K562 (cell line): Measurements from ENCODE around the gene ZDHHC8. TPM values are rescaled to one million over a fixed set of nuclear protein-coding genes. Genes with fewer than 3 reads are reported as not detected.

Experiments
- ATF7 ChIP-seq: fragments of 450-650 bp; IDR thresholded peaks from 2 replicates; pipeline ENCODE4 v1.7.1; 2014; ENCODE audit warnings: mild to moderate bottlenecking, moderate library complexity
- CHD7 ChIP-seq: fragments of 200-600 bp; sonication (generic); IDR thresholded peaks from one replicate; pipeline ENCODE4 v1.6.1; 2012; ENCODE audit warnings: mild to moderate bottlenecking, low read depth, low read length, inconsistent platforms
- NR2F6 ChIP-seq: fragments of 450-650 bp; formaldehyde crosslinking; IDR thresholded peaks from 2 replicates; pipeline ENCODE4 v1.4.0; 2020; ENCODE audit warnings: mild to moderate bottlenecking
- PML ChIP-seq: IDR thresholded peaks from 2 replicates; pipeline ENCODE4 v1.6.1; 2012; ENCODE audit warnings: low read length, inconsistent platforms
- SIN3B ChIP-seq: fragments of 450-650 bp; IDR thresholded peaks from 2 replicates; pipeline ENCODE4 v1.6.1; 2017; ENCODE audit warnings: low read depth, mild to moderate bottlenecking, moderate library complexity
- SUPT5H ChIP-seq: fragments of 450-650 bp; IDR thresholded peaks from 2 replicates; pipeline ENCODE4 v1.6.1; 2016
- TCF7 ChIP-seq: sonication (generic); IDR thresholded peaks from 2 replicates; pipeline ENCODE4 v1.6.1; 2016; ENCODE audit warnings: antibody characterized with exemption, borderline replicate concordance
- TEAD4 ChIP-seq, 2 experiments: sonication (generic) in 1 of 2; formaldehyde crosslinking in 1 of 2; IDR thresholded peaks; 2 replicates each; pipeline versions ENCODE4 v1.6.1 to v1.8.0; 2012 to 2022; ENCODE audit warnings: borderline replicate concordance in 1 of 2, inconsistent platforms in 1 of 2, low read length in 1 of 2, mild to moderate bottlenecking in 1 of 2, missing genetic modification reagents in 1 of 2
- ZFP30 ChIP-seq: fragments of 250-450 bp; sonication (Bioruptor Pico); IDR thresholded peaks from 2 replicates; pipeline ENCODE4 v1.8.0; 2022; ENCODE audit warnings: moderate library complexity, mild to moderate bottlenecking, inconsistent platforms, borderline replicate concordance
- polyA plus RNA-seq, 8 experiments: library from polyadenylated mRNA; depleted of rRNA in 4 of 8; stranded (reverse) in 5 of 8; unstranded in 3 of 8; fragments of >200 nt; fragmentation: Nextera tagmentation in 2 of 8; fragmentation: Illumina TruSeq in 1 of 8; extraction: Ambion mirVana in 2 of 8; extraction: Trizol in 1 of 8; gene quantifications; 2 replicates each; pipeline versions ENCODE4 v1.2.1 to v1.2.3, GENCODE V29; 2011 to 2014; ENCODE audit warnings: inconsistent platforms in 1 of 8, missing spikeins in 1 of 8
- total RNA-seq, 7 experiments: library from RNA; depleted of rRNA in 6 of 7; stranded (reverse); fragments of >200 nt in 6 of 7; fragmentation: Illumina TruSeq in 2 of 7; extraction: Trizol in 2 of 7; gene quantifications; 2 replicates each; pipeline versions ENCODE4 v1.2.1 to v1.2.3, GENCODE V29; 2011 to 2021; ENCODE audit warnings: low replicate concordance in 1 of 7
- TF ChIP-seq, protein P1 (sequence below): fragments of 250-450 bp; sonication (Bioruptor Pico); IDR thresholded peaks from 2 replicates; pipeline ENCODE4 v1.8.0; 2021; ENCODE audit warnings: borderline replicate concordance, mild to moderate bottlenecking, moderate library complexity; ENCODE audit not compliant: poor library complexity, severe bottlenecking
- TF ChIP-seq, protein P2 (sequence below), 2 experiments: fragments of 200-800 bp in 1 of 2; sonication (Bioruptor generic) in 1 of 2; sonication (generic) in 1 of 2; formaldehyde crosslinking in 1 of 2; IDR thresholded peaks in 1 of 2; conservative IDR thresholded peaks in 1 of 2; 2 replicates each; pipeline versions ENCODE4 v1.5.0 to v1.6.1; 2016 to 2020; ENCODE audit warnings: missing compliant biosample characterization in 1 of 2, missing genetic modification characterization in 1 of 2, missing genetic modification reagents in 1 of 2

Gene ZDHHC8
- total and polyA plus RNA-seq, 9 of the 15 experiments (the other 6 are each of a cell fraction or from before 2014, with no cell fraction given) = 0.04 to 109 (median 16.4) TPM

- TF ChIP-seq PML (0 out of 2 replicates have a peak, but pooled peaks have one; percentile 26), ATF7 (no peak), ZFP30 (CRISPR knock-in tag) (peak; percentile 33; the same call in 1 of the 2 replicates), TCF7 (no peak), SIN3B (no peak), TEAD4 (IDR thresholded peaks at IDR 0.05; ENCODE audit: low read length) (no peak; the same call in 1 of the 2 replicates), TEAD4 (CRISPR knock-in tag; IDR thresholded peaks at IDR 0.05; ENCODE audit: borderline replicate concordance) (no peak), NR2F6 (CRISPR knock-in tag) (no peak), CHD7 (peak; percentile 74), SUPT5H (peak; percentile 77)
- TF ChIP-seq, protein P1, sequence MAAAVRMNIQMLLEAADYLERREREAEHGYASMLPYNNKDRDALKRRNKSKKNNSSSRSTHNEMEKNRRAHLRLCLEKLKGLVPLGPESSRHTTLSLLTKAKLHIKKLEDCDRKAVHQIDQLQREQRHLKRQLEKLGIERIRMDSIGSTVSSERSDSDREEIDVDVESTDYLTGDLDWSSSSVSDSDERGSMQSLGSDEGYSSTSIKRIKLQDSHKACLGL (CRISPR knock-in tag) = no peak
- TF ChIP-seq, protein P2, sequence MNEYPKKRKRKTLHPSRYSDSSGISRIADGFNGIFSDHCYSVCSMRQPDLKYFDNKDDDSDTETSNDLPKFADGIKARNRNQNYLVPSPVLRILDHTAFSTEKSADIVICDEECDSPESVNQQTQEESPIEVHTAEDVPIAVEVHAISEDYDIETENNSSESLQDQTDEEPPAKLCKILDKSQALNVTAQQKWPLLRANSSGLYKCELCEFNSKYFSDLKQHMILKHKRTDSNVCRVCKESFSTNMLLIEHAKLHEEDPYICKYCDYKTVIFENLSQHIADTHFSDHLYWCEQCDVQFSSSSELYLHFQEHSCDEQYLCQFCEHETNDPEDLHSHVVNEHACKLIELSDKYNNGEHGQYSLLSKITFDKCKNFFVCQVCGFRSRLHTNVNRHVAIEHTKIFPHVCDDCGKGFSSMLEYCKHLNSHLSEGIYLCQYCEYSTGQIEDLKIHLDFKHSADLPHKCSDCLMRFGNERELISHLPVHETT (CRISPR knock-in tag; conservative IDR thresholded peaks at IDR 0.05 in 1 of 2, IDR thresholded peaks at IDR 0.05 in 1 of 2) = 0 out of 4 replicates have a peak, but pooled peaks of 1 of the 2 experiments have one; percentile 13
These were observed 3.6 kb upstream of the ZDHHC8 start (continued) for GRCh38 chr22:20127869-20128618.
